NCI-H2107 (cell line): ENCODE data around the gene PPP1R3E.

ENCODE experiments used
- DNase-seq: peaks from one replicate; lab custom pipeline; 2025; lab: John Stamatoyannopoulos, UW

The PPP1R3E gene

DNA sequence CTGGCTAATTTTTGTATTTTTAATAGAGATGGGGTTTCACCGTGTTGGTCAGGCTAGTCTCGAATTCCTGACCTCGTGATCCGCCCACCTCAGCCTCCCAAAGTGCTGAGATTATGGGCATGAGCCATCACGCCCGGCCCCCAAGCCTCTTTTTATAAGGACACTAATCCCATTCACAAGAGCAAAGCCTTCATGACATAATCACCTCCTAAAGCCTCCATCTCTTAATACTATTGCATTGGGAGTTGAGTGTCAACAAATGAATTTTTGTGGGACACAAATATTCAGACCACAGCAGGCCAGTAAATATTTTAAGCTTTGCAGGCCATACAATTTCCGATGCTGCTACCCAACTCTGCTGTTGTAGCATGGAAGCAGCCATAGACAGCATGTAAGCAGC, 54.1 kb downstream of the PPP1R3E start:
- no peak for DNase-seq
